ENCODE data around the gene BCL10. TPM values are rescaled to one million over a fixed set of nuclear protein-coding genes. Genes with fewer than 3 reads are reported as not detected.

The BCL10 gene
- total RNA-seq, 1 experiment from 2014 or later, result 29.9 TPM

- Histone ChIP-seq H3K27me3 (ENCODE audit: low read length) (no peaks in the 10 kb centered on the region), H3F3A (ENCODE audit: low read length, unreplicated experiment) (peaks cover 9% of the 10 kb centered on the region), H2AFZ (ENCODE audit: low read length) (no peak overlapping the region), H3K36me3 (ENCODE audit: low read depth, low read length) (no peaks in the 10 kb centered on the region), H3K9me3 (ENCODE audit: low read length) (no peaks in the 10 kb centered on the region), H3K4me3 (ENCODE audit: low read length) (peak overlapping the region; percentile 38; the same call in 1 of the 2 replicates), H3K27ac (ENCODE audit: low read length) (peak overlapping the region; percentile 95), H3K4me1 (ENCODE audit: insufficient read depth, low read length) (peaks cover 56% of the 10 kb centered on the region), H3K9me2 (replicated peaks; ENCODE audit: low read length) (no peaks in the 10 kb centered on the region), H3K79me2 (ENCODE audit: low read length) (peaks cover 15% of the 10 kb centered on the region), H3K4me2 (ENCODE audit: low read length) (peak overlapping the region; percentile 72), H4K20me1 (ENCODE audit: low read length) (no peaks in the 10 kb centered on the region), H3K9ac (ENCODE audit: low read length) (peak overlapping the region; percentile 66)
- DNase-seq (peak; percentile 97), ATAC-seq (peak; percentile 96)
- TF ChIP-seq CTCF (conservative IDR thresholded peaks at IDR 0.05; ENCODE audit: low read depth, low read length) (no peak), EZH2phosphoT487 (IDR thresholded peaks at IDR 0.05; ENCODE audit: borderline replicate concordance, low read length) (no peak), EZH2 (IDR thresholded peaks at IDR 0.05; ENCODE audit: low read length, unreplicated experiment) (no peak)
- CTCF ChIA-PET, result interaction anchor here (0.6 kb wide), 1 partner anchor 404 kb away, joined by 7 read pairs; no protein-coding TSS in a partner anchor
- intact Hi-C loops (cut with micrococcal nuclease), result loop anchor here (1.0 kb wide), 1 partner anchor 10 kb away; no protein-coding TSS in a partner anchor
- no TSS peak for BruUV-seq (replicated peaks)
- POLR2A ChIA-PET (ENCODE audit: unreplicated experiment), result interaction anchor here (0.7 kb wide), 1 partner anchor 13 kb away, joined by 4 read pairs; the partner anchor contains the start of gene BCL10
Observed at GRCh38 chr1:85289207-85289847, 12.9 kb upstream of the BCL10 start.

GRCh38 chr1:85284202-85284601, 7.8 kb upstream of the BCL10 start:
- Histone ChIP-seq H2AFZ (ENCODE audit: low read length) (no peak overlapping the region), H3K27ac (ENCODE audit: low read length) (no peak overlapping the region), H3K79me2 (ENCODE audit: low read length) (no peaks in the 10 kb centered on the region), H3K4me1 (ENCODE audit: insufficient read depth, low read length) (peaks cover 23% of the 10 kb centered on the region), H3K9me3 (ENCODE audit: low read length) (no peaks in the 10 kb centered on the region), H3K9ac (ENCODE audit: low read length) (no peak overlapping the region), H3K4me2 (ENCODE audit: low read length) (no peak overlapping the region), H3K27me3 (ENCODE audit: low read length) (no peaks in the 10 kb centered on the region), H4K20me1 (ENCODE audit: low read length) (no peaks in the 10 kb centered on the region), H3K4me3 (ENCODE audit: low read length) (no peak overlapping the region), H3F3A (ENCODE audit: low read length, unreplicated experiment) (peaks cover 6% of the 10 kb centered on the region), H3K9me2 (replicated peaks; ENCODE audit: low read length) (no peaks in the 10 kb centered on the region), H3K36me3 (ENCODE audit: low read depth, low read length) (no peaks in the 10 kb centered on the region)
- intact Hi-C loops (cut with micrococcal nuclease), result no loop called here
- POLR2A ChIA-PET (ENCODE audit: unreplicated experiment), result no interaction called here
- CTCF ChIA-PET, result no interaction called here
- TF ChIP-seq EZH2 (IDR thresholded peaks at IDR 0.05; ENCODE audit: low read length, unreplicated experiment), result no peak
- no peak for TF ChIP-seq CTCF (conservative IDR thresholded peaks at IDR 0.05; ENCODE audit: low read depth, low read length)
- TF ChIP-seq EZH2phosphoT487 (IDR thresholded peaks at IDR 0.05; ENCODE audit: borderline replicate concordance, low read length), result no peak
- ATAC-seq, result no peak
- BruUV-seq (replicated peaks), result no TSS peak
- no peak for DNase-seq

GRCh38 chr1:85283475-85284199, 7.2 kb upstream of the BCL10 start:
- Histone ChIP-seq H3K27me3 (ENCODE audit: low read length) (no peaks in the 10 kb centered on the region), H4K20me1 (ENCODE audit: low read length) (no peaks in the 10 kb centered on the region), H3K36me3 (ENCODE audit: low read depth, low read length) (no peaks in the 10 kb centered on the region), H2AFZ (ENCODE audit: low read length) (no peak overlapping the region), H3K4me3 (ENCODE audit: low read length) (no peak overlapping the region), H3K9ac (ENCODE audit: low read length) (no peak overlapping the region), H3K79me2 (ENCODE audit: low read length) (no peaks in the 10 kb centered on the region), H3K4me2 (ENCODE audit: low read length) (no peak overlapping the region), H3K4me1 (ENCODE audit: insufficient read depth, low read length) (peaks cover 21% of the 10 kb centered on the region), H3K9me2 (replicated peaks; ENCODE audit: low read length) (no peaks in the 10 kb centered on the region), H3F3A (ENCODE audit: low read length, unreplicated experiment) (peaks cover 3% of the 10 kb centered on the region), H3K27ac (ENCODE audit: low read length) (no peak overlapping the region), H3K9me3 (ENCODE audit: low read length) (no peaks in the 10 kb centered on the region)
- no peak for DNase-seq
- ChIA-PET CTCF (no interaction called here), POLR2A (ENCODE audit: unreplicated experiment) (no interaction called here)
- no peak for ATAC-seq
- no TSS peak for BruUV-seq (replicated peaks)
- intact Hi-C loops (cut with micrococcal nuclease), result no loop called here
- TF ChIP-seq EZH2 (IDR thresholded peaks at IDR 0.05; ENCODE audit: low read length, unreplicated experiment), result no peak
- no peak for TF ChIP-seq CTCF (conservative IDR thresholded peaks at IDR 0.05; ENCODE audit: low read depth, low read length)
- TF ChIP-seq EZH2phosphoT487 (IDR thresholded peaks at IDR 0.05; ENCODE audit: borderline replicate concordance, low read length), result no peak
